ENCODE measurements around the gene SLC5A2. TPM values are rescaled to one million over a fixed set of nuclear protein-coding genes. Genes with fewer than 3 reads are reported as not detected.

Gene SLC5A2
- total and polyA plus RNA-seq, 2 of the 13 experiments (the other 11 are each of a cell fraction or from before 2014, with no cell fraction given): 0.24 to 0.97 TPM

DNA sequence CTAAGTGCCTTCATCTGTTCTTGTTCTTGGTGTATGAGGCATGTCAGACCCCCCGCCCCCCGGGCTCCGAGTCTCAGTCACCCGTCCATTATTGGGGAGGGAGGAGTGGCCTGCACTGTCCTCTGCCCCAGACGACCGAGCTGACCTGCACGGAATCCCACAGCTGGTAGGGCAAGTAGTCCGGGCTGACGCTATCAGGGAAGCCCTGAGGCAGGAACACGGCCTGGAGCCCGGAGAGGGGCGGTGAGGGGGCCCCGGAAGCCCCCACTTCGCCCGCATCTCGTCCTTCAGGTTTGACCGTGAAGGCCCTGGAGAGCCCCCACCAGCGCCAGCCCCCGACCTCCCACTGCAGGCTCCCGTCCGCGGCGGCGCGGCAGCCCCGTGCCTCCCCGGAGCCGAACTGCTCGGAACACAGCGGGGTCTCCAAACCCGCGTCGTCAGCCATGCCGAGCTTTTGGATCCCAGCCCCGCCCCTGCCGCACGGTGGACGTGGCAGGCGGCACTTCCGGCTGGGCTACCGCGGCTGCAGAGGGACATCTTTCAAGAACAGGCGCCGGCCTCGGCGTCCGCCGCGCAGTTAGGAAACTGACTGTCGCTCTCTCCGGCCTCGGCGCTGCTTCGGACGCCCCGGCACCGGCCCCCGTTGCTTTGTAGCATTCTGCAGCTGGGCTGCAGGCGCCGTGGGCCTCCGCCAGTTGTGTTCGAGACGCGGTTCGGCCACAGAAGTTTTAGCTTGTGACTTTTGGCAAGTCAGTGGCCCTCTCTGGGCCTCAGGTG is 25.2 kb downstream of the SLC5A2 start, which contains the start of gene RUSF1 (continued):
- TF ChIP-seq AHDC1 (CRISPR knock-in tag; IDR thresholded peaks at IDR 0.05; ENCODE audit: borderline replicate concordance) (no peak), ZNF451 (CRISPR knock-in tag; IDR thresholded peaks at IDR 0.05) (peak; percentile 88; the same call in 1 of the 2 replicates), REL (CRISPR knock-in tag; conservative IDR thresholded peaks at IDR 0.05) (peak; percentile 93), ZNF441 (CRISPR knock-in tag; IDR thresholded peaks at IDR 0.05; ENCODE audit: borderline replicate concordance) (peak; percentile 82), TBP (CRISPR knock-in tag; IDR thresholded peaks at IDR 0.05) (0 out of 2 replicates have a peak, but pooled peaks have one; percentile 75), HBP1 (CRISPR knock-in tag; IDR thresholded peaks at IDR 0.05; ENCODE audit: low read depth) (peak; percentile 63; the same call in 1 of the 2 replicates), MEIS2 (CRISPR knock-in tag; IDR thresholded peaks at IDR 0.05) (peak; percentile 95), ONECUT2 (CRISPR knock-in tag; IDR thresholded peaks at IDR 0.05) (no peak; the same call in 1 of the 2 replicates), ZNF772 (CRISPR knock-in tag; IDR thresholded peaks at IDR 0.05) (peak; percentile 97; the same call in 1 of the 2 replicates), GABPB1 (CRISPR knock-in tag; IDR thresholded peaks at IDR 0.05) (peak; percentile 100), ZNF792 (CRISPR knock-in tag; IDR thresholded peaks at IDR 0.05) (peak; percentile 93; the same call in 1 of the 2 replicates), SETDB1 (CRISPR knock-in tag; IDR thresholded peaks at IDR 0.05; ENCODE audit: borderline replicate concordance) (peak; percentile 18; the same call in 1 of the 2 replicates), KDM5A (IDR thresholded peaks at IDR 0.05; ENCODE audit: borderline replicate concordance, low read length) (peak; percentile 55; the same call in 1 of the 2 replicates), ZBTB21 (CRISPR knock-in tag; IDR thresholded peaks at IDR 0.05) (peak; percentile 15; the same call in 1 of the 2 replicates), KLF15 (CRISPR knock-in tag; IDR thresholded peaks at IDR 0.05; ENCODE audit: borderline replicate concordance) (peak; percentile 32; the same call in 1 of the 2 replicates), TRIM24 (CRISPR knock-in tag; IDR thresholded peaks at IDR 0.05) (no peak), ZNF615 (CRISPR knock-in tag; IDR thresholded peaks at IDR 0.05; ENCODE audit: borderline replicate concordance) (peak; percentile 87; the same call in 1 of the 2 replicates), GPBP1L1 (CRISPR knock-in tag; IDR thresholded peaks at IDR 0.05) (no peak)
- TF ChIP-seq, protein P1, sequence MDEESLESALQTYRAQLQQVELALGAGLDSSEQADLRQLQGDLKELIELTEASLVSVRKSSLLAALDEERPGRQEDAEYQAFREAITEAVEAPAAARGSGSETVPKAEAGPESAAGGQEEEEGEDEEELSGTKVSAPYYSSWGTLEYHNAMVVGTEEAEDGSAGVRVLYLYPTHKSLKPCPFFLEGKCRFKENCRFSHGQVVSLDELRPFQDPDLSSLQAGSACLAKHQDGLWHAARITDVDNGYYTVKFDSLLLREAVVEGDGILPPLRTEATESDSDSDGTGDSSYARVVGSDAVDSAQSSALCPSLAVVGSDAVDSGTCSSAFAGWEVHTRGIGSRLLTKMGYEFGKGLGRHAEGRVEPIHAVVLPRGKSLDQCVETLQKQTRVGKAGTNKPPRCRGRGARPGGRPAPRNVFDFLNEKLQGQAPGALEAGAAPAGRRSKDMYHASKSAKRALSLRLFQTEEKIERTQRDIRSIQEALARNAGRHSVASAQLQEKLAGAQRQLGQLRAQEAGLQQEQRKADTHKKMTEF (CRISPR knock-in tag; IDR thresholded peaks at IDR 0.05): peak; percentile 98
